HG03354 (cell line): ENCODE results near the gene CACNA1F.

Source experiments
- ATAC-seq: cut with Tn5 transposase; IDR thresholded peaks from one replicate; pipeline ENCODE4 v1.9.1; 2021; ENCODE audit warnings: mild to moderate bottlenecking; ENCODE audit not compliant: unreplicated experiment, poor library complexity, severe bottlenecking

Gene CACNA1F

GRCh38 chrX:49233176-49233575 is at the start of gene CACNA1F:
Gene CACNA1F (minus strand): TSS chrX:49233340. CDS start chrX:49233309, 31 bp downstream.
- ATAC-seq: no peak

- no peak for ATAC-seq
Observed at GRCh38 chrX:49282647-49283011, 49.5 kb upstream of the CACNA1F start.

GRCh38 chrX:49278081-49278480 is 44.9 kb upstream of the CACNA1F start:
- no peak for ATAC-seq

- no peak for ATAC-seq
Observed at GRCh38 chrX:49277535-49277830, 44.3 kb upstream of the CACNA1F start.

GRCh38 chrX:49276671-49277534 is 43.8 kb upstream of the CACNA1F start:
- ATAC-seq: no peak

- no peak for ATAC-seq
Observed at GRCh38 chrX:49276207-49276606, 43.1 kb upstream of the CACNA1F start.

DNA sequence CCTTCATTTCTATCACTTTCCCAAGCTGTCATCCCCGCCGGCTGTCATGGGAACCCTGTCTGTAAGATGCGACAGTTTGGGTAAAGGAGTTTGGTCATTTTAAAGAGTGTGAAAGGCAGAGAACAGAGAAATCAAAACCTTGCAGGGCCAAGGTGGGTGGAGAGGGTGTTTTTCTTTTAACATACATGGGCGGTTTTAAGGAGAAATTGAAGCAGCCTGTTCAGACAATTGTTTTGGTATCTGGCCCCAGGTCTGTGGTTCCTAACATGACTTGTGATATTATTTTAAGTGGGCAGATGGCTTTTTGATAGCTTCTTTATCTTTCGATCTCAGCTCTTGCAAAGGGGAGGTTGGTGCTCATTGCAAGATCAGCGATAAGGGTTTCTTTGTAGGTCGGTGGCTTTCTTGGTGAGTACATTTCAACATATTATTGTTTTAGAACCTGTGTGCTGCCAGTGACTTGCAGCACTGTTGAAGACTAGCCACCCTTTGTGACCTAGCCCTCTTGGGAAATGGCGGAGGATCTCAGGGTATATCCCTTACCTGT is 40.1 kb upstream of the CACNA1F start:
- ATAC-seq: no peak

DNA sequence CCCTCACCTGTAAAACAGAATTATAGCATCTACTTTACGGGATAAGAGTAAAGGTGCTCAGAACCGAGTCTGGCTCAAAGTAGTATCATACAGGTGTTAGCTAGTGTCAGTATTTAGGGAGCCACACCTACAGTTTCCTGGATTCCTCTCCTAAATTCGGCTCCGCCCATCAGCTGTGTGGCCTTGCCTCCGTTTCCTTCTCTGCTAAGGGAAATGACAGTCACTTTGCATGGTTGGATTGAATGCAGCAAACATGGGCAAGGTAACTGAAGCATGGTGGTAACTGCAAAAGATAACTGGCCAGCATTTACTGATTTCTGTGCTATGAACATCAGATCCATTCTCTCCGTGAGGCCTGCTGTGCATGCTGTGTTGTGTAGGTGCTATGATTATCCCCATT is 39.3 kb upstream of the CACNA1F start:
- ATAC-seq: no peak

DNA sequence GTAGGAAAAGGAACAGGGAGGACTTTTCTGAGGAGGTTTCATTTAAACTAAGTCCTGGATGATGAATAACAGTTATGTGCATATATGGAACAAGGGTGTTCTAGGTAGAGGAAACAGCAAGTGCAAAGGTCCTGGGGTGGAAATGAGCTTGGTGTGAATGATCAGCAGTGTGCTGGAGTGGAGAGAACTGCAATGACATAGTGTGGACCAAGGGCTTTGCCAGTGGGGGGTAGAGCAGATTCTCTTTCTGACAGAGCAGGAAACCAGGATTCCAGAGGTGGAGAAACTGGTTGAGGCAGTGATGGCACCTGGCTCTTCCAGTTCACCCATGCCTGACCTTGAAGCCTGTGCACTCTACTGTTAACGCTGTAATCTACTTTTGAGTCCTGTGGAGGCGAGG is 38.2 kb upstream of the CACNA1F start:
- ATAC-seq: no peak

DNA sequence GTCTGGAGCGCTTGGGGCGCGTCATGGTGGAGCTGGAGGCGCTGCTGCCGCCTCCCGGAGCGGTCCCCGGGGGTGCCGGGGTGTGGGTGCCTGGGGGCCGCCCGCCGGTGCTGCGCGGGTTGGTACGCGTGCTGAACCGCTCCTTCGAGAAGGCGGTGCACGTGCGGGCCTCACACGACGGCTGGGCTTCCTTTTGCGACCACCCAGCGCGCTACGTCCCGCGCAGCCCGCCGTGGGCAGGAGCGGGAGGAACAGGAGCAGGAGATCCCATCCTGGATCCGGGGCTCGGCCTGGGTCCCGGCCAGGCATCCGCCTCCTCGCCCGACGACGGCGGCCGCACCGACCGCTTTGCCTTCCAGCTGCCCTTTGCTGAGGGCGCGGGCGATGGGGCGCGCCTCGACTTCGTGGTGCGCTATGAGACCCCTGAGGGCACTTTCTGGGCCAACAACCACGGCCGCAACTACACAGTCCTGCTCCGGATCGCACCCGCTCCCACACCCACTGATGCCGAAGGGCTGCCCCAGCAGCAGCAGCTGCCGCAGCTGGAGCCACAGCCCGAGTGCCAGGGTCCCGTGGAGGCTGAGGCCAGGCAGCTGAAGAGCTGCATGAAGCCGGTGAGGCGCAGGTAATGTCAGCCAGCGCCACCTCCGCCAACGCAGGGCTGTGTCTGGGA is 37.2 kb upstream of the CACNA1F start:
- no peak for ATAC-seq

GRCh38 chrX:49269767-49270248 is 36.7 kb upstream of the CACNA1F start, which contains the start of gene PPP1R3F:
Gene PPP1R3F (plus strand): TSS chrX:49269793. CDS start chrX:49269870, 77 bp downstream.
- ATAC-seq: peak; percentile 25

- peak; percentile 87 for ATAC-seq
Observed at GRCh38 chrX:49269010-49269766, 36.0 kb upstream of the CACNA1F start.

- ATAC-seq: no peak
Observed at GRCh38 chrX:49268702-49269009, 35.5 kb upstream of the CACNA1F start.

GRCh38 chrX:49266523-49267445 is 33.6 kb upstream of the CACNA1F start:
- no peak for ATAC-seq

GRCh38 chrX:49264460-49264859 is 31.3 kb upstream of the CACNA1F start, which contains the start of gene FOXP3:
Gene FOXP3 (minus strand): TSS chrX:49264710. CDS start chrX:49258505, 6,205 bp downstream.
- ATAC-seq: no peak

GRCh38 chrX:49263631-49264030 is 30.5 kb upstream of the CACNA1F start:
- no peak for ATAC-seq

GRCh38 chrX:49262603-49263002 is 29.5 kb upstream of the CACNA1F start:
- no peak for ATAC-seq

- ATAC-seq: no peak
Observed at GRCh38 chrX:49260221-49260985, 27.3 kb upstream of the CACNA1F start.

DNA sequence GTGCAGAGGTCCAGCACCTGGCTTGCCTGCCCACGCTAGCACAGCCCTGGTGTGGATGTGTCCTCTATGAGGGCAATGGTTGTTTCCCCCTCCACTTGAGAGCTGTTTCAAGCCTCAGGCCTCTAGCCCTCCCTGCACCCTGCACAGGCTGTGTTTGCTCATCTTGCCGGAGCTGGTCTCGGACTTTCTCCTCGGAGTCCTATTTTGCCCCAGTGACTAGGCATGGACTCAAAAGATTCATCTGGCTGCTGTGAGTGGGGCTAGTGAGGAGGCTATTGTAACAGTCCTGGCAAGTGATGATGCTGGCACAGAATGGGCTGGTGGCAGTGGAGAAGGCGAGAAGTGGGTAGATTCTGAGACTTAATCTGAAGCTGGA is 25.6 kb upstream of the CACNA1F start:
- ATAC-seq: no peak
